GM20431 (cell line): ENCODE data around the gene MAP4K4.

Source experiments
- in situ Hi-C: fragments of 300-500 bp; cut with MseI, MboI; formaldehyde crosslinking; loops from one replicate; pipeline ENCODE4 v1.15.0; 2020; ENCODE audit warnings: low sequenced_read_pairs; ENCODE audit not compliant: unreplicated experiment

Gene MAP4K4

DNA sequence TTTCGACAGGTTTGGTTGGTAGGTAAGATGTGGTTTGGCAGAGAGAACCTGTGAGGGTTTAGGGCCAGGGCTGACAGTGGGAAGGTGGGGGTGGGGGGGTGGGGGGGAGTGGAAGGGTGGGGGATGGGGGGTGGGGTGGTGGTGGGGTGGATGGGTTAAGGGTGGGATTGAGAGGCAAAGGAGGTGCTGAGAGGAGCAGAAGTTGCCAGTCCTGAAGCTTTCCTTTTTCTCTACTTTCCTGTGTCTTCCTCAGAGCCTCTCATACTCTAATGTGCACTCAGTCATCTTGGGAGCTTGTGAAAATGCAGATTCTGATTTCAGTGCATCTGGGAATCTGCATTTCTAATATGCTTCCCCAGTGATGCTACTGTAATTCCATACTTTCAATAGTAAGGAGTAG is 21.0 kb downstream of the MAP4K4 start:
- in situ Hi-C loops = no loop called here

DNA sequence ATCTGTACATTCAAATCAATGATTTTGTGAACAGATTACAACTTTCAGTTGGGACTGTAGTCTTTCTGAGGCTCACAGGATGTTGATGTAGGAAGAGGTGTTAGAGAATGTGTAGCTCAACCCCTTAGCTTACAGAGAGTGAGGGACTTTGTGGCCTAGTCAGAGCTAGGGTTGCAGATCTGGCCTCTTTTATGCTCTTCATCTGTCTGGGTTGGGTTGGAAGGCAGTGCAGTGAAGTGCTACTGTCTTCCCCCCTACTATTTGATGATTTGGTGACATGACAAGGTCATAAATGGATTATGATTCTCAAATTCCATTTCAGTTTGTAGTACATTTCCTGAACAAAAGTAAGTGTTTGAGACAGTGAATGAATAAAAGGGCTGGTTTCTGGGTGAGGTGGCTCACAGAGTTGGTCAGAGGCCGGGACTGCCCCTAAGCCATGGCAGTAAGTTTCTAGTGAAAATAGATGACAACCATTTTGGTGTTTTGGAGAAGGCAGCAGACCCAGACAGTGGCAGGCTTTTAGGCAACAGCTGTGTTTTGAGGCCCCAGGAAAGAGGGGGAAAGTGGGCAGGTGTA is 21.6 kb downstream of the MAP4K4 start:
- in situ Hi-C loops = no loop called here

DNA sequence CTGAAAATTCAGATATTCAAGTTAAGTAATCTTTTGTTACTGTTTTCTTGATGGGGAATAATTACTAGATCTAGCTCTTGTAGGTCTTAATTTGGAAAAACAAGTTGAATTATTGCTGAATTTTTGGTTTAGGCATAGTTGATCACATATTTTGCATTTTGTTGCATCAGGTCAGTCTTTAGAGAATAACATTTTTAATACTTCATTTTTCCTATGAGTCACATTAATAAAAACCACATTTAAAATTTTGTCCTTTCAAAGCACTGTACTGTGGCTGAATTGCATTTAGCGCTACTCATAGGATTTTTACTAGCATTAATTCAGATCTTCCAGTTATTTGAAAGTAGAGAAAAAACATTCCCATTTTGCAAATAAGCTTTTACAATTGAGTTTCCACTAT is 23.2 kb downstream of the MAP4K4 start:
- in situ Hi-C loops = no loop called here

DNA sequence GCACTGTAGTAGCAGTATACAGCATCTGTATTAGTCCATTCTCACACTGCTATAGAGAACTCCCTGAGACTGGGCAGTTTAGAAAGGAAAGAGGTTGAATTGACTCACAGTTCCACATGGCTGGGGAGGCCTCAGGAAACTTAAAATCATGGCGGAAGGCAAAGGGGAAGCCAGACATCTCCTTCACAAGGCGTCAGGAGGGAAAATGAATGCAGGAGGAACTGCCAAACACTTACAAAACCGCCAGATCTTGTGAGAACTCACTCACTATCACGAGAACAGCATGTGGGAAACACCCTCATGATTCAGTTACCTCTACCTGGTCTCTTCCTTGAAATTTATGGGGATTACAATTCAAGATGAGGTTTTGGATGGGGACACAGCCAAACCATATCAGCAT is 25.4 kb downstream of the MAP4K4 start:
- in situ Hi-C loops = no loop called here

DNA sequence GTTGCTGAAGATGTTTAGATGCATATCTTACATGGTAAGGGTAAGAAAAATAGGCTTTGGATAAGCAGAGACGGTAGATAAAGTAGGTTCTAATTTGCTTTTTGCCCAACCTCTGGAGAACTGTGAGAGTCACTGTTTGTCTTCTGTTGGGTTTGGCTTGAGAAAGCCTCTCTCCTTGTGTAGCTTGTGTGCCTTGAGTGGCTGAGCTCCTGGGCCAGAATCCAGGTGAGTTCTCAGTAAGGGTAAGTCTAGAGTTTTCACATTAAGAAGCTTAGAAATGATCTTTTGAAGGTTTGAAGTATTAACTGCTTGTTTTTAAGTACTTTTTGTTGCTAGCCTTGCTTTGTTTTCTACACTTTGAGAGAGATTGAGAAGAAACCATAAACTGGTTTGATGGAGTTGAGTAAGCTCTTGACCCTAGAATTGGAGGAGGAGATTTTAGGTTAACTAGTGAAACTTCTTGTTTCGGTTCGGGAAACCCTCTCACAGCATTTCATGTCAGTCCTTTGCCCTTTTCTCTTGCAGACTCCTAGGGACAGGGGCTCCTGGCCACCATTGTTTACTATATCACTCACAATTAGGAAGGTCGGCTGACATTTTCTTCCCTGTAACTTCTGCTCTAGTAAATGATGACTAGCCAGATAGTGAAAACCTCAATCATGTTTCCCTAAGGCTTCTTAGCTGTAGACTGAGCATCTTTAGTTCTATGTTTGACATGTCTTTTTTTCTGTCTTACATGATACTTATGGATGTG is 26.0 kb downstream of the MAP4K4 start:
- in situ Hi-C loops = no loop called here

DNA sequence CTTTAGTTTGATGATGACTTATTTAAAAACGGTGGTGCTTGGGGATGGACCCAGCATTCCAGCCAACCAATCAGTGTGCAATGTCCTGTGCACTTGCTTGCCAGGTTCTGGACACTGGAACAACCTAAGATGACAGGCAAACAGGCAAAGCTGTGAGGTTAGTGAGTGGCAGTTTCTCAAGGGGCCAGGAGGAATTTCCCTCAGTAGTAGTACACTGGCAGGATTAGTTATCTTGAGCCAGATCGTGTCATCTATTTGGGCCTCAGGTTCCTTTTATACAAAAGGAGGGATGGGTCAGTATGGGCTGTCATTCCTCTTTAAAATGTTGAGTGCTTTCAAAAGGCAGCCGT is 26.6 kb downstream of the MAP4K4 start:
- in situ Hi-C loops = no loop called here

DNA sequence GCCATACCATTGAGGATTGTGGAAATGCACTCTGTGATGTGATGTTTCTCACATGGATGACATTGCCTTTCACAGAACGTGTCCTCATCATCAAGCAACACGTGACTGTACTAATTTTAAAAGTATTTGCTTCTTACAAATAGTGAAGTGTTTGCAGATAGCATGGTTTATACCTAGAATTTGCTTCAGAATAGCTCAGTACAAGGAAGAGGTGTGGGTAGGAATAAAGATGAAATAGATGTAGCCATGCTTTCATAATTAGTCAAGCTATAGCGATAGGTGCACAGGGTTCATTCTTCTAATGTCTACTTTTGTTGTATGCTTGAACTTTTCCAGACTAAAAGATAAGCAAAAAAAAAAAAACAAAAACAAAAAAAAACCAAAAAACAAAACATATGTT is 27.5 kb downstream of the MAP4K4 start:
- in situ Hi-C loops = no loop called here

DNA sequence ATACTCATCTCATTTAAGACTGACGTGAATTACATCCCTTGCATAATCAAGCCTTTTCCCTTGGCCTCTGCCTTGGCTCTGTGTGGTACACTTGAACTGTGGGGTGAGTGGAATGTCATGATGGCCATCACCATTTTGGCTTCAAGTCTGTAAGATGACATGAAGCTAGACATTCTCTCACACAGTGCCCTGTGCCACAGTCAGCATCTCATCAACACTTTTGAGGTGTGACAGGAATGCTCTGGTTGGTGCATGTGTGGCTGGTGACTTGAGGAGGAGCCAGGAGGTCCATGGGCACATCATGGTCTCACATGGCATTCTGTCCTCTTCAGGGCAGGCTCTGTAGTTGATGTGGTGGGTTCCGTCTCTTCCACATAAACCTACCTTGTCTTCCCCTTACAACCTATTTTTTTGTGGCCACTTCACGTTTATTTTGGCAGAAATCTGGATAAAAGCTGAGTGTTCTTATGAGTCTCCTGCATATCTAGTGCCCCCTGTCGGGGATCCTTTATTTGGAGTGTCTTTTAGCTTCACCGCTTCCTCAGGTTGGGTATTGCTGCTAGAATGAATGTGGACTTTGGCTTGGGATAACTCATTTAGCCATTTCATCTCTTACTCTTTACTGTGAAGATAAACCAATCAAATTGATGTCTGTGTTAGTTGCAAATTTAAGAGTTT is 28.1 kb downstream of the MAP4K4 start:
- in situ Hi-C loops = no loop called here

DNA sequence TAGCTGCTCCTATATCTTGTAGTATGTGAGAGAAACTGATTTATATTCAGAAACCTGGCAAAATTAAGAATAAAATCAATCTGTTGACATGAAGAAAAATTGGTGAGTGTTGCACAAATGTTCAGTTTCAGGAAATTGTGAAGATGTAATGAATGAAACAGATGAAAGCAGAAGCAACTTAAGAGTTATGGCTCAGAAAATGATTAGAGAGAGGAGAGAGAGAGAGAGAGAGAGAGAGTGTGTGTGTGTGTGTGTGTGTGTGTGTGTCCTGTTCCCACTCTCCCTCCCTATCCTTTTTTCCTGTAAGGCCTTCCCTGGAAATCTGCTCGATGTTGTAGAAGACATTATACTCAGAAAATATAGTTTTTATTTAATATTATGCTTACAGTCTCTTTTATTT is 31.4 kb downstream of the MAP4K4 start:
- in situ Hi-C loops = no loop called here

DNA sequence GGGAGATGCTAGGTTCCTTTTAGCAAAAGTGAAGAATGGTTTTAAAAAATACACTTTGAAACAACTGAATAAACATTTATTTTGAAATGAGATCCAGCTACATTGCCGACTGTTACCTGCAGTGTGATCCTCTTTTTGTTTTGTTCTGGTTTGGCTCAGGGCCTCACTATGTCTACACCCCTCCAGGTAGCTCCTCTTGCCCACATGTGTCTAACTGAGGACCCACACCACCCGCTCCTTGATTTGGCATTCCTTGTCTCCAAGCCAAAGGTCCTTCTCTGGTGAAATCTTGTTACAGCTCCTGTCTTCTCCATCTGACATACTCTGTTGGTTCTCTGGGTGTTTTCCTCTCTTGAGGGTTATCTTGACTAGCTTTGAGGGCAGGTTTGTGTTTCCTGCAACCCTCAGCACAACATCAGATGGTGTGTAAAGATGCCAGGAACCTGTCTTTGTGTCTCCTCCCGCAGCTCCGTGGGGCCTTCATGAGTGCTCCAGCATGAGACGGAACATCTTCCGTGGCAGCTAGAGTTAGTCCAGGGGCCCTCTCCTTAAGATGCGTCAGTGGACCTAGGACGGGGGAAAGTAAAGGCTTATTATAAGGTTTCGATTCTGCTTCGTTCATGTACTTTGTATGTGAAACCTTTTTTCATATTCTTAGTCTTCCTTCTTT is 32.1 kb downstream of the MAP4K4 start:
- in situ Hi-C loops = no loop called here

DNA sequence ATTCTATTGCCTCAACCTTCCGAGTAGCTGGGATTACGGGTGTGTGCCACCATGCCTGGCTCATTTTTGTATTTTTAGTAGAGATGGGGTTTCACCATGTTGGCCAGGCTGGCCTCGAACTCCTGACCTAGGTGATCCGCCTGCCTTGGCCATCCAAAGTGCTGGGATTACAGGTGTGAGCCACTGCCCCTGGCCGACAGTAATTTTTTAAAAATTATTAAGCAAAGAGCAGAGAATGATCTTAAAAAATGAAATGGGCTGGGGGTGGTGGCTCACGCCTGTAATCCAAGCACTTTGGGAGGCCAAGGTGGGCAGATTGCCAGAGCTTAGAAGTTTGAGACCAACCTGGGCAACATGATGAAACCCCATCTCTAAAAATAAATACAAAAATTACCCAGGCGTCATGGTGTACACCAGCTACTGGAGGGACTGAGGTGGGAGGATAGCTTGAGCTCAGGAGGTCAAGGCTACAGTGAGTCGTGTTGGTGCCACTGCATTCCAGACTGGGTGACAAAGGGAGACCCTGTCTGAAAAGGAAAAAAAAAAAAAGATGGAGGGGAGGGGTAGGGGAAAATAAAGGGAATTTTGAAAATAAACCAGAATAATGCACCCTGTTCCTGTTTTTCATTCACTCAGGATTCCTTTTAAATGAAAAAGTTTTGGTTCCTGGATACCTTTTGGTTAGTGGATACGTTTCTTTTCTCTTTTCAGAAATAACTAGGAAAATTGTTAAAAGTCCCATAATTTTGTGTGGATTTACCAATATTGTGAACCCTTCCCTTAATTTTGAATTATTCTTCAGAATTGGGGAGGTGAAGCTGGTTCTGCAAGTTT is 33.9 kb downstream of the MAP4K4 start:
- in situ Hi-C loops = no loop called here

DNA sequence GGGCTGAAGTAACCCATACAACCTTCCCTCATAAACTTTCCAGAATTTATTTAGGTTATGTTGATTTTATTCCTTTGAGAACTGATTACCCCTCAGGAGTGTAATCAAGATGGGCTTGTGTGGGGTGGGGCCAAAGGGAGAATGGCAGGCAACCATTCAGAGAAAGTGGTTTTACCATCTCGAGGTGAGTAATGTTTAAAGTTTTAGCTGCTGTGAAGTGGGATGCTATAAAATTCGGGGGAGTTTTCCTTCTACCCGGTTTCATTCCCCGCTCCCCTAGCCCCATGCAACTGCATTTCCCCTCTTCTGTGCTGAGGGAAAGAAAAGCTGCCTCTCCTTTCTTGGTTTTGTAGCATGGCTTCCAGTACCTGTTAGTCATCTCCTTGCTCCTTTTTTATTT is 34.7 kb downstream of the MAP4K4 start:
- in situ Hi-C loops = no loop called here

DNA sequence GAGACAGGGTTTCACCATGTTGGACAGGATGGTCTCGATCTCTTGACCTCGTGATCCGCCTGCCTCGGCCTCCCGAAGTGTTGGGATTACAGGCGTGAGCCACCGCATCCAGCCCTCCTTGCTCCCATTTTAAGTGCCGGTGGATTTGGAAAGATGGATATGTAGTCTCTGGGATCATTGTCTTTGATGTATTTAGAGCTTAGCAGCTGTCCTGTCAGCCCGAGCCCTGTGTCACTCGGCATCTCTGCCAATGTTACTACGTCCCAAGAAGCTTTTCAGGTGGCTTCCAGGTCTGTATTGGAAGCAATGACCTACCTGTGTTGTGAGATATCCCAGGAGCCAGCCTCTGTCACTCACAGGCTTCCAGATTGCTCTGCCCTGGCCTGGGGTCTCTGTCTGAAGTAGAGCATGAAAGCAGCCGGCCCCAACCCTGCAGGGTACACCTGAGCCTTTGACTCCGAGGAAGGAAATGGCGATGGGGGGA is 35.3 kb downstream of the MAP4K4 start:
- in situ Hi-C loops = no loop called here

DNA sequence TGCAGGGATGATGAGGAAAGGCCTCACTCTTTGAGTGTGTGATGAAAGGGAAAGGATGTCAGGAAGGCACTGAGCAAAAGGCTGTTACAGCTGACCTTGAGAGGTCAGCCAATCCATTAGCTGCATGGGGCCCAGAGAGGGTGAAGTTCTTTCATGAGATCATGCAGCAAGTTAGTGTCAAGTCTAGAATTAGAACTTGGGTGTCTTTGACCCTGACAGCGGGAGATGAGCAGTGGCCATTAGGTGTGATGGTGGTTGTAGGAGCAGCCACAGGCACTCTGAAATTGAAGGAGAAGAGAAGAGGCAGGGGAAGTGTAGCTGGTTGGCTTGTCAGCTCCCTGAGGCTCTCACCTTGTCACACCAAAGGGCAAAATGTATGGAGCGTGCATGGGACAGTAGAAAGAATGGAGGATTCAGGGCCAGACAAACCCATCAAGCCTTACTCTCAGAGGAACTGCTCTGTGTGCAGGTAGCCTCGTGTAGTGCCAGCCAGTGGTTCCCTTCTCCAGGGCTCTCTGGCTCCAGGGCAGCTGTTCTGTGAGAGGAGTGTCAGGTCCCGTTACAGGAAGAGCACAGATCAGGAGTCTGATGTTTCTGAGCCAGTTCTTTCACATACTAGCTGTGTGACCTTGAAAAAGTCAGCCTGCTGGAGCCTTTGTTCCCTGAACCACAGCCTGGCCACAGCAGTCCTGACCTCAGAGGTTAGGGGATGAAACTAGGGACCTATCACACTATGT is 35.9 kb downstream of the MAP4K4 start:
- in situ Hi-C loops = no loop called here

DNA sequence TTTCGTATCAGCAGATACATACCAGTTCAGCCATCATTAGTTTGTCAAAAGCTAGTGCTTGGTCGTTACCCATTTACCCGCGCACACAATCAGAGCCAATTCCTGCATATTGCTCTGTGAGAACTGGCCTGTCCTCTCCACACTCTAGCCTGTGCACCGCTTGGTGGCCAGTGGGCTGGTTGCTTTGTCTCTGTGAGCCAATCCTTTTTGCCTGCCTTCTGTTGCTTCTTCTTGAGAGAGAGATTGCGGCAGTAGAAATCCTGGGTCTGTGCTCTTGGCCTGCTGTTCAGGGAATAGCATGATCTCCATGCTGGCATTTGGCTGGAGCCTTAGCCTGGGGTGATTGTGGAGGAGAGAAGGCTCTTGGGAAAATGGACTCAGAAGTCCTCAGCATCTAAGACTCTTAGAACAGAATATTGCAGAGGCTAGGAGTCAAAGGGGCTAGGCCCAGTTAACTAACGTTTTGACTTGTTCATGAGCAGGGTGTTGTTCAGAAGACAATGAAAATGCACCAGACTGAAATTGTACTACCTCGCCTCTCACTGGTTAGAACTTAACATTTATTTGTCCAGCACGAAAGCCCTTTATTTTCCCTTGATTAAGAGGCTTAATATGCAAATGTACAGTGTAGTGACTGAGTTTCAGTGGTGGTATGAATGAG is 37.1 kb downstream of the MAP4K4 start:
- in situ Hi-C loops = no loop called here

DNA sequence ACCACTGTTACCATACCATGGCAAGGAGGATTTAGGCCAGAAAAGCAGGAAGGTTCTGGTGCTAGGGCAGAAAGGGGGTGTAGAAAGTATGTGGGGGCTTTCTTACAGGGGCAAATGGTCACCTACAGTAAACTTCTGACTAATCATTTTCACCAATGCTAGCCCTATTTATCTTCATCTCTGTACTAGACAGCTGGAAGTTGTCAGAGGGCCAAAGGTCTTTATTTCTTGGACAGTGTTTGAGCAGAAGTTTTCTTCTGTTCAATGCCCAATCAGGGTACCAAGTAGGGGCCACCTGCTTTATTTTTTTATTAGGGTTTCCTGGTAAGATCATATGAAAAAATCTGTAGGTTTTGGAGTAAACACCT is 37.6 kb downstream of the MAP4K4 start:
- in situ Hi-C loops = no loop called here

DNA sequence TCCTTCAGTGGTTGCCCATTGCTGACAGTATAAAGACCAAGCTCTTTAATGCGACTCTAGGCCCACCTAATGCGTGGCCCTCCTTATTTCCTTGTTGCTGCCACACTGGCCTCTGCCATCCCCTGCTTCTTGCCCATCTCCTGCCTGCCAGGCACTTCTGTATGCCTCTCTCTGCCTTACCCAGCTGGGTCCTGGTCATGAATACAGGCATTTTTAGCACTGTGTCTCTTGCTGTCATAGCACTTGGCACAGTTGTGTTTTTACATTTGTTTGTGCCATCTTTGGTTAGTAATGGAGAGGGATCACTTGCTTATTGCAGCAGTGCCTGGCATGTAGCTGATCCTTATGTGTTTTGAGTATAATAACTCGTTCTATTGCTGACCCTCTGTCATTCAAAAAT is 38.7 kb downstream of the MAP4K4 start:
- in situ Hi-C loops = no loop called here

DNA sequence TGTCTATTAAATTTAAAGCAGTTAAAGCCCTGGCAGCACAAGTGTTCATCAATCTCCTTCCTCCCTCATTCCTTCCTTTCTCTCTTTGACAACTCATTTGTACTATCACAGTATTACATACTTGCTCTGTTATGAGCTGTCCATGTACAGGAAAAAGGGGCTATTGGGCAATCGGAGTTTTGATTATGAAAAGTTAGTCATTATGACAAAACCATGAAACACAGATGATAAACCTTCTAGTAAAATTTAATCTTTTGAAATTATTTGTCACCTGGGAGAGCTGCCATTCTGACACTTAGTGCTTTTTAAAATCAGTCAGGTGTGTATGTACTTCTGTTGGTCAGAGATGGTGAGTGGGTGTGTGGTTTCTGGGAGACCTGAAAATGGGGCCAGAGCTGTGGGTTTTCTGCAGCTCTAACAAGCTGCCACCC is 39.4 kb downstream of the MAP4K4 start:
- in situ Hi-C loops = no loop called here
